CD4-positive, alpha-beta T cell treated with Interleukin-1 beta for 1 hour (primary cell): ENCODE results near the gene CCDC169.
"Not testable (repeated sequence)": the region's sequence is repeated elsewhere in the genome, so short reads cannot be mapped to it uniquely, and the experiment has no call there.

Experiments
- DNase-seq, 2 donors: peaks; one replicate each; pipeline ENCODE4 v3.0.0-alpha.2; 2020 to 2022

CCDC169 gene

DNA sequence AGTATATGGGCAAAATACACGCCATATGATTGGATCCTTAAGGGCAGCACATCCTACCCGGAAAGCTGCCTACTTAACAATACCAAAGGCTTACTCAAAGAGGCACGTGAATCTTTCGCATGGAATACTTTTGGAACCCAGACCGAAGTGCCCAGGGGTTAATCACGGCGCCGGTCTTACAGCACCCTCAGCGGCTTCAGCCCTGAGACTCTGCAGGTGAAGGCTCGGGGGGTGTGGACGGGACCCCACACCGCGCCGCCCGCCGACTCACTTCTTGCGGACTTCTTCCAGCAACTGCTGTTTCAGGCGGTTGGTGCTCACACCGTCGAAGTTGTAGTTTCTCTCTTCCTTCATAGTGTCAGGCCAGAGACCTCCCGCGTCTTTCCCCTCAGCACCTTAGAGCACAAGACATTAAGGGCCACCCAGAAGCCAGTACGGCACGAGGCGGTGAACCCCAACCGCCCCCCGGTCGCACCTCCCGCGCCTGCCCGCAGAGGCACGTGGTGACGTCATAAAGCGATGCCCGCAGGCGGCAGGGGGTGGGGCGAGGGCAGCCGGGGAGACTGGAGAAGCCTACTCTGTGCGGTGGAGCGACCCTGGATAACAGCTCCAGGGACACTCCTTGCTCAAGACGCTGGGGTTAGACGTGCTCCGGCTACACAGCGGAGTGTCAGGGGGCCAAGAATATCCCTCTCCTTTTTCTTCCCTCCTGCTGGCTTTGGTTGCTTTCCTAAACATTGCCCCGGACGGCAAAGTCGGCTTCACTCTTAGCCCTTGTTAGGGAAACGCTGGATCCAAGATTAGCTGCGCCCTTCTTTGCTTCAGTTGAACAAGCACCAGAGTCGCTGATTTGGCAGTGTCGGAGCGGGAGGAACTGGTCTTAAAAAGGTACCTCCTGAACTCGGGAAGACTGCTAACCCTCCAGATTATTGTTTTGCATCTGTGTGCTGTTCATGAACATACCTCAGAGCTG, at the start of gene CCDC169:
Gene CCDC169, minus strand, starts transcription at position 449 of the 973 bp plus-strand sequence. Its CDS starts 95 bp downstream, at position 354.
- peak; percentile 64 to 71 for DNase-seq

DNA sequence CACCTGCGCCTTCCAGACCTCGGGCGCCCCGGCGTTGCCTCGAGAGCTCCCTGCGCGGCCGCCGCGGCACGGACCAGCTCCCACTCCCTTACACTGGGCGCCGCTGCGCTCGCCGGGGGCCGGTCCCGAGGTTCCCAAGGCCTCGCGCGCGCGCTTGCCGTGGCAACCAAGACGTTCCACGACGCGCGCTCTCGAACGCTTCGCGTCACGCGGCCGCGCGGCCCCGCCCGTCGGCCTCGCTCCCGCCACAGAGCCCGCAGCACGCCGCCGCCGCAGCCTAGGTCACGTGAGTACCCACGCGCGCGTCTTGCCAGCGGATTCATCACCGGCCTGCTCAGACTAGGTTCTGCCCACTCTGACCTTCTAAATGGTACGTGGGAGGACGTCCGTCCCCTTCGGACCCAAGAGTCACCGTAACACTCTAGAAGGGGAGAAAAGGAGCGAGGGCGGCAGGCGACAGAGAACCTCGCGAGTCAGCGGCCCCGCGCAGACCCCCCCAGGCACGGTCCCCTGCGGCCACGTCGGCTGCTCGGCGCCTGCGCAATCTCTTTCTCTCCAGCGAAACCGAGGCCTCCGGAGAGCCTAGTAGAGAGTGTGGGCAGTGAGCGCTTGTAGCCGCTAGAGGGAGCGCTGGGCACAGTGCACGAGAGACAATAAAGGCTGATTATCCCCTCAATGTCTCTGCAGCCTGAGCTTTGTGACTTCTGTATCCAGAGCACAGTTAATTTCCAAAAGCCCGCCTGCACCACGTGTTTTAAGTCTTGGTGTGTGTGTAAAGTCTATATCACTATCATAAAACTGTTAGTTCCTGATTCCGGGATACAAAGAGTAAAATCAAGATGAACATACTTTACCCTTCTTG, 48.8 kb upstream of the CCDC169 start, which contains the start of gene SPART:
Gene SPART, minus strand, starts transcription at position 173 of the 862 bp plus-strand sequence. CDS start 10,564 bp downstream, outside the sequence.
- DNase-seq = peak; percentile 90 to 91

- peak; percentile 47 to 55 for DNase-seq
These were observed 48.0 kb upstream of the CCDC169 start for GRCh38 chr13:36345438-36346221.

- DNase-seq = peak in 1 of 2 donors; percentile 48
These were observed 47.3 kb upstream of the CCDC169 start for GRCh38 chr13:36344886-36345437.

GRCh38 chr13:36344173-36344572, 46.6 kb upstream of the CCDC169 start:
- peak in 1 of 2 donors; percentile 7 for DNase-seq

DNA sequence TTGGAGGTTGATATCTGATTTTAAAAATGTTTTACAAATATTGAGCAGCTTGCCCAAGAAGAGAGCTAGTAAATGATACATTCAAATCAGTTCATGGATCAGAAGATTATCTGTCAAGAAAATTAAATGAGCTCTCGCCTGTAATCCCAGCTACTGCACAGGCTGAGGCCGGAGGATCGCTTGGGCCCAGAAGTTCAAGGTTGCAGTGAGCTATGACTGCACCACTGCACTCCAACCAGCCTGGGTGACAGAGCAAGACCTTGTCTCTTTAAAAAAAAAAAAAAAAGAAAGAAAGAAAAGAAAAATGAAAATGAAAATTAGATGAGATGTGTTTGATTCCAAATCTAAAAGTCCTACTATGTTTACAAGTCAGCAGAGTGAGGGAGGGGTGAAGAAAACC, 46.2 kb upstream of the CCDC169 start:
- DNase-seq = no peak

DNA sequence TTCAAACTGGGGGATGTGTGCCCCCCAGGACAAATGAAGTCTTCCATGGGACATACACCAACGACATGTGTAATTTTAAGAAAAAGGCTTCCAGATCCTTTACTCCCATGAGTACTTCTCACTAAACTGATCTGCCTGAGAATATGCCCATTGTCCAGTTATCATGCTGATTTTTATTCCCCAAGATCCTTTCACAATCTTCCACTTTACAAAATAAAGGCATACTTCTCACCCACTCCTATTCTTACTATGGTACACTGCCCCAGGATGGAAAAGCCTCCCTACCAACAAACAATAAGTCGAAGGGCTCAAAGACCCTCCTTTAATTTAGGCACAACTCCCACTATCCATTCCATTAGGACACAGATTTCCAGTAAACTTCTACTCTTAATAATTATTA, 45.1 kb upstream of the CCDC169 start:
- DNase-seq = no peak

GRCh38 chr13:36341718-36342117, 44.1 kb upstream of the CCDC169 start:
- DNase-seq = no peak

DNA sequence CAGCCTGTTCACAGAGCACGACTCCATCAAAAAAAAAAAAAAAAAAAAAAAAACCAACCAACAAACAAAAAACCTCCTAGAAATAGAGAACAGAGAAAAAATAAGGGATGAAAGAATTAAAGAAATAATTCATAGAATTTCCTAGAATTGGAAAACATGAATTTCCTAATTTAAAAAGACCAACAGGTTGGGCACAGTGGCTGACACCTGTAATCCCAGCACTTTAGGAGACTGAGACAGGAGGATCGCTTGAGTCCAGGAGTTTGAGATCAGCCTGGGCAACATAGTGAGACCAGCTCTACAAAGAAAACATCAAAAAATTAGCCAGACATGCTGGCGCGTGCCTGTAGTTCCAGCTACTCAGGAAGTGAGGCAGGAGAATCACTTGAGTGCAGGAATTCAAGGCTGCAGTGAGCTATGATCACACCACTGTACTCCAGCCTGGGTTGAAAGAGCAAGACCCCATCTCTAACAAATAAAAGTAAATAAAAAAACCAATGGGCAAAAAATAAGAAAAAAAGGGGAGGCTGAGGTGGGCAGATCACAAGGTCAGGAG, 42.1 kb upstream of the CCDC169 start:
- DNase-seq = no peak

GRCh38 chr13:36337938-36338641, 40.5 kb upstream of the CCDC169 start:
- no peak for DNase-seq

- DNase-seq = no peak
These were observed 35.4 kb upstream of the CCDC169 start for GRCh38 chr13:36332986-36333385.

GRCh38 chr13:36332255-36332654, 34.6 kb upstream of the CCDC169 start:
- DNase-seq = not testable (repeated sequence)

DNA sequence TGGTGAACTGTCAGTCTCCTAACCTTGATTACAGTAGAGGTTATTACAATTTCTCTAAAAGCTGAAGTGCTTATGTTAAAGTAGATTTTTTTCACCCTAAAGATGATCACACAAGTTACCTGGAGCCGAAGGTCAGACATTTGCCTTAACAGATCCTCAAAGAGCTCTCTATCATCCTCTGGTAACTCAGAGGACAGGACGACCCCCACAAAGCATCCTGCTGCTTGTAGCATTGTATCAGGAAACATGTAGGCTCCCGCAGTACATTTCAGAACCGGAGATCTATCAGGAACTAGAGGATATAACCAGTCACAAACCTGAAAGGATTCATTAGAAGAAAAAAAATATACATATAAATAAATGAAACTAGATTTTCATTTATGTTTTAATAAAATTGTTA, 33.7 kb upstream of the CCDC169 start:
- no peak for DNase-seq

GRCh38 chr13:36329361-36329760, 31.7 kb upstream of the CCDC169 start:
- DNase-seq = no peak

DNA sequence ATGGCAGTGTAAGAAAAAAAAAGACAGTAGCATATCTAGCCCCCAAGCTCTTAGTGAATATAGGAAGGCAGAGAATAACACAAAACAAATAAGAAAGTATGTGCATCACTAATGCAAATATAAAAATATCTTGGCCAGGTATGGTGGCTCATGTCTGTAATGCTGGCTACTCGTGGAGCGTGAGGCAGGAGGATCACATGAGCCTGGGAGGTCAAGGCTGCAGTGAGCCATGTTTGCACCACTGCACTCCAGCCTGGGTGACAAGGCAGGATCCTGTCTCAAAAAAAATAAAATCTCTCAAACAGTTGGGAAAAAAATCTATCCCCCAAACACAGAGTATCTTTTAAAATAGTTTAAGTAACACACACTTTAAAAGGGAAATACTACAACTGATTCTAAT, 31.2 kb upstream of the CCDC169 start:
- DNase-seq = no peak

GRCh38 chr13:36325912-36326311, 28.3 kb upstream of the CCDC169 start:
- no peak for DNase-seq

DNA sequence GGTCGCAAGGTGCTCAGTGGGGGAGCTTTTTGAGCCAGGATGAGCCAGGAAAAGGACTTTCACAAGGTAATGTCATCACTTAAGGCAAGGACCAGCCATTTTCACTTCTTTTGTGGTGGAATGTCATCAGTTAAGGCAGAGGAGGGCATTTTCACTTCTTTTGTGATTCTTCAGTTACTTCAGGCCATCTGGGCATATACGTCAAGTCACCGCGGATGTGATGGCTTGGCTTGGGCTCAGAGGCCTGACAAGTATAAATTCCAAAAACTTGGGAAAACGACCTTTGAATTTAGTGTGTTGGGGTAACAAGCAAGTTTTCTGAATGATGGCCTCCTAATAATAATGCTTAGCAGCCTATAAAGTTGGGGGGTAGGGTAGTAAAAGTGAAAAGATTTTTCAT, 27.3 kb upstream of the CCDC169 start:
- not testable (repeated sequence) for DNase-seq

- DNase-seq = no peak
These were observed 26.4 kb upstream of the CCDC169 start for GRCh38 chr13:36323951-36324566.

GRCh38 chr13:36323408-36323807, 25.8 kb upstream of the CCDC169 start:
- DNase-seq = no peak

- DNase-seq = not testable (repeated sequence)
These were observed 22.2 kb upstream of the CCDC169 start for GRCh38 chr13:36319793-36320192.
